GM19324 (cell line): ENCODE results near the gene SNRPA.
"Not testable (repeated sequence)": the region's sequence is repeated elsewhere in the genome, so short reads cannot be mapped to it uniquely, and the experiment has no call there.

ENCODE experiments used
- ATAC-seq: cut with Tn5 transposase; IDR thresholded peaks from one replicate; pipeline ENCODE4 v1.9.1; 2021; ENCODE audit warnings: mild to moderate bottlenecking, moderate library complexity; ENCODE audit not compliant: unreplicated experiment, low FRiP score

SNRPA gene

GRCh38 chr19:40810649-40811408 is 59.8 kb downstream of the SNRPA start:
- ATAC-seq, result not testable (repeated sequence)

DNA sequence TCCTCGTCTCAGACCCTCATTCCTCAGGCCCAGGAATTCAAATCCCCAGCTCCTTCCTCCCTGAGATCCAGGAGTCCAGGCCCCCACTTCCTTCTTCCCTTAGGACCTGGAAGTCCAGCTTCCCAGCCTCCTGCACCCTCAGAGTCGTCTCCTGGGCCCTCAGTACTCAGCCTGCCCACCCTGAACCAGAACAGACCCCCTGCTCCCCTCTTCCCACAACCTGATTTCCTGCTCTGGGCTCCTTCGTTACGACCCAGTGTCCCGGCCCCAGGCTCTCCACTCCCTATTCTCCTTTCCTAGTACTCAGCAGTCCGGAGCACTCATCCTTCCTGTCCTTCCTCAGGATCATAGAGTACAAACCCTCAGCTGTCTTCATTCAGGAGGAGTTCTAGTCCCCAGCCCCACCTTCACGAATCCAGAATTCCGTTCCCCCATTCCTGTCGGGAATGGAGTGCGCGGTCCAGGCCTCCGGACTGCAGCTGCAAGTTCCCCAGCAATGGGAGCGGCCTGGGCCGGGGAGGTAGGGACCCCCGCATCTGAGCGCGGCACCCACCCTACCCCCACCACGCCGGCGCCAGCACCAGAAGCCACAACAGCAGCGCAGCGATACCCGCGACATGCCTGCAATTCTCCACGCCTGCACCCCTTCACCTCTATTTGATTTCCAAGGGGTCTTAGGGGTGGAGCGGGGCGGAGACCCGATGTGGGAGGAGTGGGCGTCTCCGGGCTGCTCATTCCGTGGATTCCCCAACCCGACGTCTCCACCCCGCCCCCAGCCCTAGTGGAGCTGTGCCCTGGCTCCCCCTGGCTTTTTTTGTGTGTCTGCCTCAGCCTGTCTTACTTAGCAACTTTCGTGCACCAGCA is 60.7 kb downstream of the SNRPA start:
- ATAC-seq, result no peak

DNA sequence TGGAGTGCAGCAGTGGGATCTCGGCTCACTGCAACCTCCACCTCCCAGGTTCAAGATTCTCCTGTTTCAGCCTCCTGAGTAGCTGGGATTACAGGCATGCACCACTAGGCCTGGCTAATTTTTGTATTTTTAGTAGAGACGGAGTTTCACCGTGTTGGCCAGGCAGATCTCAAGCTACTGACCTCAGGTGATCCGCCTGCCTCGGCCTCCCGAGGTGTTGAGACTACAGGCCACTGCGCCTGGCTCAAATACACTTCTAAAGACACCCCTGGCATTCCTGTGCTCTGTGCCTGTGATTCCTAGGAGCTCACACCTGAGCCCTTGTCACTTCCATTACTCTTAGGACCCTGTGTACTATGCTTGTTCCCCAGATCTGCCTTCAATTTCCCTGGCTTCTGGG is 61.6 kb downstream of the SNRPA start:
- not testable (repeated sequence) for ATAC-seq

GRCh38 chr19:40813182-40813581 is 62.2 kb downstream of the SNRPA start:
- ATAC-seq, result no peak
